CD4-positive, alpha-beta T cell treated with Interleukin-6 at 100 ng/mL for 8 hours (primary cell): ENCODE results near the gene NR1I3.
A peak's percentile ranks its signal among the peaks of the same experiment; 100 is the strongest.

Source experiments
- DNase-seq: peaks from one replicate; pipeline ENCODE4 v3.0.0-alpha.2; 2020; ENCODE audit warnings: mixed read lengths, low spot score

NR1I3 gene

GRCh38 chr1:161218301-161219077, 19.5 kb downstream of the NR1I3 start:
- no peak for DNase-seq

GRCh38 chr1:161217831-161218230, 20.2 kb downstream of the NR1I3 start:
- DNase-seq: no peak

GRCh38 chr1:161216945-161217712, 20.9 kb downstream of the NR1I3 start:
- DNase-seq: no peak

GRCh38 chr1:161215076-161215475, 22.9 kb downstream of the NR1I3 start, which contains the start of gene FCER1G:
Gene FCER1G, plus strand, starts transcription at chr1:161215295. Its CDS starts 27 bp downstream, at chr1:161215322.
- no peak for DNase-seq

- no peak for DNase-seq
Observed at GRCh38 chr1:161214369-161214768, 23.6 kb downstream of the NR1I3 start.

DNA sequence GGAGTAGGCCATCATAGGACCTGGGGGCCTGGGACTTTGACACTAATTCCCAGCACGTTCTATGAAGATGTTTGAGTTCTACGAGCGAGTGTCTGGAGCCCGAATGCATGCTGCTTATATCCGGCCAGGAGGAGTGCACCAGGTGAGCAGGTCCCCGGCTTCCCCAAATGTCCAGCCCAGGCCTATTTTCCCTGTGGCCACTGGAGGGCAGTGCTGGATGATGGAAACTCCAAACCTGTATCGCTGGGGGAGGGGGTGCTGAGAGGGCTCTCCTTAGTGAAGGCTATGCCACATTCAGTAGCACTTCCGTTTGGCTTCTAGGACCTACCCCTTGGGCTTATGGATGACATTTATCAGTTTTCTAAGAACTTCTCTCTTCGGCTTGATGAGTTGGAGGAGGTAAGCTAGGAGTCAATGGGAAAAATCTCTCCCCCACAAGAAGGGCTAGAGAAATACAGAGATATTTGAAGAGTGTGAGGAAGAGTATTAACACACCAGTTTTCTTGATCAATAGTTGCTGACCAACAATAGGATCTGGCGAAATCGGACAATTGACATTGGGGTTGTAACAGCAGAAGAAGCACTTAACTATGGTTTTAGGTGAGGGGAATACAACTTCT, 28.1 kb downstream of the NR1I3 start:
- peak; percentile 69 for DNase-seq

DNA sequence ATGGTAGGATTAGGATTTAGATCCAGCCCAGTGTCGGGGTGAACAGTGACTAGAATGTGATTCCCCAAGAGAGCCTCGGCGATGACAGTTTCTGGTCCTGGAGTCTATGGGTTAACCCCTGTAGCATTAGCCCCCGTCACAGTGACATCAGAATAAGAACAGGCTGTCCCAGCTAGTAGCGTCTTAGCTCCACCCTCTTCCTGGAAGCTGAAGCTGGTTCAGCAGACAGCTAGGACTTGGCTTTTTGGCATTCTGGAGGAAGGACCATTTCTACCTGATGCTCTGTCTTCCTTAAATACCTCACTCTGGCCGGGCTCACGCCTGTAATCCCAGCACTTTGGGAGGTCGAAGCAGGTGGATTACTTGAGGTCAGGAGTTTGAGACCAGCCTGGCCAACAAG, 30.8 kb downstream of the NR1I3 start:
- no peak for DNase-seq

DNA sequence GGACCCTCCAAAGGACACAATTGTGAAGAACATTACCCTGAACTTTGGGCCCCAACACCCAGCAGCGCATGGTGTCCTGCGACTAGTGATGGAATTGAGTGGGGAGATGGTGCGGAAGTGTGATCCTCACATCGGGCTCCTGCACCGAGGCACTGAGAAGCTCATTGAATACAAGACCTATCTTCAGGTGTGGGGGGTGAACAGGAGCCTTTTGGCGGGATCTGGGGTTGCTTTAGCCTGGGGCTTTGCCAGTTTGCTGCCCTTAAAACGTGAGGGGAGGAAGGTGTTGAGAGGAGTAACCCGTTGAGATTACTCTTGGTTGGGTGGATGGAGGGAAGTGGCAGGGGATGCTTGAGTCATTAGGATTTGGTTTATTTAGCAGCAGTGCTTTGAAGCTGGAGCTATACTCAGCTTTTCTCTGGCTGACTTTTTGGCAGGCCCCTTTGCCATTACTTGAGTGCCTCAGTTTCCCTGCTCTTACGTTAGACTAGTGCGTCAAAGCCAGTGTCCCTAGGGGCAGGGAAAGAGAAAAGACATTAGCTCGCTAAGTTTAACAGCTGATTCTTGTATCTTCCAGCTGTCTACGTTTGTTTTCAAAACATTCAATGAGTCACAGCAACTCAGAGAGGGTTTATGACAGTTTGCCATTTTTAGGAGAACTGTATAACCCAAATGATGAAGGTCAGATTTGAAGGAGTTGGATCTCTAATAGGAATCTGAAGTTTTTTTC, 31.4 kb downstream of the NR1I3 start:
- no peak for DNase-seq

DNA sequence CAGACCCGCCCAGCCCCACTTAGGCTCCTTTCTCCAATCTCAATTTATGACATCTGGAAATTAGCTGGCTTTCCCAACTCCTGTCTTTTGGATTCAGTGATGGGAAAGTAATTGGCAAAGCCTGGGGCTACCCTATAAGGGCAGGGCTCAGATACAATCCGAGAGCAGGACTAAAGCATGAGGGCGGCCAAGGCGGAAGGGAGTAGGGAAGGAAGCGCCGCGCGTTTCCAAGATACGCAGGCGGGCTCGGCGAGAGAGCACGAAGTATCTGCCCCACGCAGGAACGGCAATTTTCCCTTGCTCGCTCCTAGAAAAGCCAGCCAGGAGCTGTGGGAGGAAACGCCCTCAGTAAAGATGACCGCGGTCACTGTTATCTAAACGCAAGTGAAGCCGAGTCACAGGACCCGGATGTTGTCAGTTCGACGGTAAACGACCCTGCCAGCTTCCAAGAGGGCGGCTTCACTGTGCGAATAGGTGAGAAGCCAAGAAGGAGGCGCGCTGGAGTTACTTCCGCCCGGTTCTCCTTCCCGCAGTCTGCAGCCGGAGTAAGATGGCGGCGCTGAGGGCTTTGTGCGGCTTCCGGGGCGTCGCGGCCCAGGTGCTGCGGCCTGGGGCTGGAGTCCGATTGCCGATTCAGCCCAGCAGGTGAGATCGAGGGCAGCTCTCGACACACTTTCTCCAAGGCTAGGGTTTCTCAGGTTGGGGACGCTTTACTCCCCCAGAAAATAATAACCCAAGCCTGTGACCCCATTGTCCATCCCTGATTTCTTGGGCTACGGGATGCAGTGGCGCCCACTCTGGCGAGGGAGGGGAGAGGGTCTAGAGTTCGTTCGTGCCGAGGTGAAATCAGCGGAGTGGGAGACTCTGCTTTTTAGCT, 35.9 kb downstream of the NR1I3 start, which contains the start of gene NDUFS2:
TSS of gene NDUFS2 (plus strand) at position 532 of the 877 bp plus-strand sequence. CDS start at position 551, 19 bp downstream.
- DNase-seq: peak; percentile 97

DNA sequence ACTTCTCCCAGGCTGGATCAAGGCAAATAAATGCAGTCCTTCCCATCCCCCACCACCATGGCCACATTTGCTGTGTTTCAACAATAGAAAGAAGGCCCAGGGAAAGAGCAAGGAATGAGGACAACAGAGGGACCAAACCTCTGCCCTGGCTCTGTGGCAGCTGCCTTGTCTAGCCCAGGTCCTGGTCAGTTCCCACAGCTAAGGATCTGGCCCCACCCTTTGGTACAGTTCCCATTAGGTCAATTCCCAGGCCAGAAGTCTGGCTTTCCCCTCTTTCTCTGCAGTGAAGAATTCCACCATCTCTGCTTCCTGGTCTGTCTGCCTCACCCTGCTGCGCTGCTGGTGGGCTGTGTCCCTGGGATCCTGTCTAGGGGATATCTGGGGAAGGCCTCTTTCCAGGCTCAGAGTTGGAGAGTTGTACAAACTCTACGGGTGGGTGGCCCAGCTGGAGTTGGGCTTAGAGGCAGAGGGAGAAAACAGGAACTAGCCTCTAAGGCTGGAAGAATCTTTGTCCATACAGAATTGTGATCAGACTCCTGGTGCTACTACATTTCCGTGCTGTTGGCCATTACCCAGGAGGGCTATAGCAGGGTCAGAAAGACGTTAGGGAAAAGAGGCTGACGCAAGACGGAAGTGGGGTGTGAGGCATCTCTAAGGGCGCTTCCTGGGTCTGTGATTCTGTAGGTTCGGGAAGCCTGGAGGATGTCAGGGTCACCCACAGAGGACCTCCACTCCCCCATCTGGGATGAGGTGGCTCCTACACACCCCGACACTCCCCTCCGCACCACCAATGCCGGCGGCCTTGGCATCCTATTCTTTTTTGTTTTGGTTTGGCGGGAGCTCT, 36.8 kb downstream of the NR1I3 start:
- no peak for DNase-seq

- no peak for DNase-seq
Observed at GRCh38 chr1:161200421-161200991, 37.5 kb downstream of the NR1I3 start.

DNA sequence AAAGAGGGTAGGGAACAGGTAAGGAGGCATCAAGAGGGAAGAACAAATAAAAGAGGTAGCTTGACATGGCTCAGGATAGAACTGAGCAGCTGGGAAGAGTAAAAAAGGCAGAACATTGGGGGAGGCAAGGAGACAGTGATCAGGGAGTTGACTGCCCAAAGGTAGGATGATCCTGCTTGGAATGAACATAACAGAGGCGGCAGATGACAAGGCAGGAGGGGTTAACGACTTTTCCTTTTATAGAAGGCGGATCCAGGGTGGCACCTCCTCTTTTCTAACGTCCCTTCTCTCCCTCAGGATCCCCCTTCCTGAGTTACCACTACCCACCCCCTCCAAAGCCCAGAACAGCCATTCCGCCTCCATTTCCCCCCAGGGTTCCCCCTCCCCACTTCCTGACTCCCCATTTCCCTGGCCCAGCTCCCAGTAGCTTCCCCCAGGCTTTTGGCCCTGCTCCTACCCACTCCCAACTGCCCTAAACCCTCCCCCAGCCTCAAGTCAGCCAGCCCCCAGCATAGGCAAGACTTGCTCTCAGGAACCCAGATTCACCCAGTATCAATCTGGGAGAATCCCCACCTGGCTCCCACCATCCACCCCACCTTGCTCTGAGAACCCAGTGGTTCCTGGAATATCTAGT, 38.4 kb downstream of the NR1I3 start:
- DNase-seq: no peak

- no peak for DNase-seq
Observed at GRCh38 chr1:161198897-161199431, 39.0 kb downstream of the NR1I3 start, which contains the start of gene ADAMTS4. Gene ADAMTS4, minus strand, starts transcription at chr1:161199054. Its CDS starts 427 bp downstream, at chr1:161198627.

GRCh38 chr1:161198194-161198896, 39.7 kb downstream of the NR1I3 start:
- DNase-seq: no peak

- no peak for DNase-seq
Observed at GRCh38 chr1:161197560-161198193, 40.3 kb downstream of the NR1I3 start.

DNA sequence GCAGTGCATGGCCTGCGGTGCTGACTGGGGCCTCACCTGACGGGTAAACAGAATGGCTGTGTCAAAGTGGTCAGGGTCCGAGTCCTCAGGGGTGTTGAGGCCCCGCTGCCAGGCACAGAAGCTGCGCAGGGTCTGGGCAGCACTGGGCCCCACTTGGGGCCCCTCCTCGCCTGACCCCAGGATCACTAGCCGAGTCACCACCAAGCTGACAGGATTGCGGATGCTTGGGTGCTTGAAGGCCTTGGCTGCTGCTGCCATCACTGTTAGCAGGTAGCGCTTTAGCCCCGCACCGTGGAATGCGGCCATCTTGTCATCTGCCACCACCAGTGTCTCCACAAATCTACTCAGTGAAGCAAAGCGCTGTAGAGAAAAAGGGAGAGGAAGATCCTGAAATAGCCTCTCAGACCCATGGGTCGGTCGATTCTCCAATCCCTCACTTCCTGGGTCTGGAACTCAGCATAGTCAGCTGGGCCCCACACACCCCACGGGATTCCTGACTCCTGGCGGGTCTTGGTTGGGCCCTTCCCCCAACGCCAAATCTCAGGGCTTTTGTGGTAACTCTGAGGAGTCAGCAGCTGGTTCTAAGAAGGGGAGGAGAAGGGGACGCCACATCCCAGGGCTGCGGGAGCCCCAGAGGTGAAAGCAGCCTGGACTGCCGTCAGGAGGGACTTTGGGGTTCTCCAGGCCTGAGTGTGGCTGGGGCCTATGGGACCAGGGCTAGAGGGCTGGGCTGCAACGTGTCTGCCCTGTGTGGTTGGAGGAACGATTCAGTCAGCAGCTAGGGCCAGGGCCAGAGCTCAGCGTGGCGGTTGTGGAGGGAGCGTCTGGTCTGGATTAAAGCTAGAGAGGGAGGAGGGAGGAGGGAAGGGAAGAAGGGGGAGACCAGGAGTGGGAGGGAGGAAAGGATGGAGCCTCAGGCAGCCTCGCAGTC, 41.2 kb downstream of the NR1I3 start:
- DNase-seq: no peak

GRCh38 chr1:161196111-161196510, 41.9 kb downstream of the NR1I3 start:
- DNase-seq: no peak
